Muscle of arm (tissue), 14 donors: ENCODE measurements around the gene LGALS9B. TPM values are rescaled to one million over a fixed set of nuclear protein-coding genes. Genes with fewer than 3 reads are reported as not detected.
"Not testable (repeated sequence)": the region's sequence is repeated elsewhere in the genome, so short reads cannot be mapped to it uniquely, and the experiment has no call there.

Experiments used
- DNase-seq: peaks from one replicate; pipeline ENCODE4 v3.0.0-alpha.2; 2013
- long read RNA-seq, 11 donors: transcript quantifications; one replicate each; lab custom pipeline, GENCODE V29; 2026
- polyA plus RNA-seq, 12 donors: library from polyadenylated mRNA; unstranded; fragments of 120-200 nt; gene quantifications; one replicate each; pipeline ENCODE4 v1.2.1, GENCODE V29; 2013; ENCODE audit not compliant: insufficient read length in 12 of 12

LGALS9B gene
- polyA plus RNA-seq = under 1 TPM in 1 of 12 donors, not detected in 11; 0.69 TPM
- long read RNA-seq, donor 1 = 0 reads
- long read RNA-seq, donor 2 = 0 reads
- long read RNA-seq, donor 3 = 0 reads
- long read RNA-seq, donor 4 = 0 reads
- long read RNA-seq, donor 5 = 0 reads
- long read RNA-seq, donor 6 = 0 reads
- long read RNA-seq, donor 7 = 0 reads
- long read RNA-seq, donor 8 = 0 reads
- long read RNA-seq, donor 9 = 0 reads
- long read RNA-seq, donor 10 = 0 reads
- long read RNA-seq, donor 11 = 0 reads

DNA sequence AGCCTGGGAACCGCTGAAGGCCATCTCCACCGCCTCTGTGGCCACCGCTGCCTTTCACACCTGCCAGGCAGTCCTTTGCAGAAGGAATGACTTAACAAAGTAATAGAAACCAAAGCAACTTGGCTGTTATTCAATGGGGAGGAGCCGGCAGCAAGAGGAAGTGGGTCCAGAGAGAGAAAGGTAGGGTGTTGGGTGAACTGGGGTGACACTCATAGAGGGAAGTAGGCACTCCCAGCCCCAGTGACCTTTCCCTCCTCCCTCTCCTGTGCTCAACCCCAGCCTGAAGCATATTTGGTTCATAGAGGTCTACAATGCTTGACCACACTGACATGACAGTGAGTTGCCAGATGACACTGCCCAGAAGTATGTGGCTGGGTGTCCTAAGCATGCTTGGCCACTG lies at the start of gene LGALS9B:
LGALS9B (minus strand) TSS at position 93 of the 400 bp plus-strand sequence; CDS start at position 24, 69 bp downstream.
- not testable (repeated sequence) for DNase-seq

DNA sequence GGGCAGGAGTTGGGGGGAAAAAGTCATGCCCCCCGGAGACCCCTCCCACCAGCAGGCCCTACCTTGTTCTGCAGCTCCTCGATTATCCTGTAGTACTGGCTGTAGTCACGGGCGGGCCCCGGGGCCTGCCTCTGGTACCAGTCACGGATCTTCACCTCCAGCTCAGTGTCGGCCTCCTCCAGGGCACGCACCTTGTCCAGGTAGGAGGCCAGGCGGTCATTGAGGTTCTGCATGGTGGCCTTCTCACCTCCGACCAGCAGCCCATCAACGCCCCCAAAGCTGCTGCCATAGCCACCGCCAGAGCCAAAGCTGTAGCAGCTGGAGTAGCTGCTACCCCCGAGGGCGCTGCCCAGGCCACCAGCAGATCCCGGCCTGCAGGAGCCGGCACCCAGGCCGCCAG lies 49.6 kb upstream of the LGALS9B start:
- not testable (repeated sequence) for DNase-seq

GRCh38 chr17:20515099-20515498 lies 47.8 kb upstream of the LGALS9B start:
- not testable (repeated sequence) for DNase-seq

- DNase-seq = not testable (repeated sequence)
Measured at GRCh38 chr17:20513539-20513938, 46.2 kb upstream of the LGALS9B start.

DNA sequence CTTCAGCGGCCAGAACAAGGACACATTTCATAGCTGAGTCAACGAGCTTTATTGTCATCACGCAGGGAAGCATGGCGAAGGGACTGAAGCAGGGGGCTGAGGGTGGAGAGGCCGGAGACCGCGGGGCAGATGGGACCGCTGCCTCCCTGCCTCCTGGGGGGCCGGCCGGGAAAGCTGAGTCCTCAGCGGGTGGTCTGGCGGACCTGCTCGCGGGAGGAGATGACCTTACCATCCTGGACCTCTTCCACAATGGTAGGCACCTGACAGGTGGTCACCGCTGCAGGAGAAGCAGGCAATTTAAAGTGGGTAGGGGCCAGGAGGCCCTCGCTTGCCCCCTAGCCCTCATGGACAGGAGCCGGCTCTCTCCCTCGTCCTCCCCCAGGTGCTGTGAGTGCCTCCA lies 45.0 kb upstream of the LGALS9B start:
- not testable (repeated sequence) for DNase-seq

DNA sequence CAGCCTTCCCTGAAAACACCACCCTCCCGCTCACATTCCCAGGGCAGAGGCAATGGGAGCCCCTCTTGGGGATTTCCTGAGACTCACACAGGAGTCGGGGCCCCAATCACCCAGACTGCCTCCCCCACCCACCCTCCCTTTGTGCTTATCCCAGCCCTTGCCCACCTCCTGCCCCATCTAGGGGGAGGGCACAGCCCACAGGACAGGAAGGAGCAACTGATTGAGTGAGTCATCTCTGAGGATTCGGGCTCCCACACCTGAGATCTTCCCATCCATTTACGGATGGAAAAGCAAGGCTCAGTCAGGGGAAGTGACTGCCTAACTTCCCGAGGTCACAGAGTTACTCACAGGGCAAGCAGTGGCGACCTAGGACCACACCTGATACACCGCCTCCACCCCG lies 44.4 kb upstream of the LGALS9B start:
- not testable (repeated sequence) for DNase-seq

- DNase-seq = not testable (repeated sequence)
Measured at GRCh38 chr17:20505333-20505732, 38.0 kb upstream of the LGALS9B start.

GRCh38 chr17:20504388-20505066 lies 37.2 kb upstream of the LGALS9B start:
- DNase-seq = not testable (repeated sequence)

GRCh38 chr17:20501896-20502295 lies 34.6 kb upstream of the LGALS9B start:
- not testable (repeated sequence) for DNase-seq

GRCh38 chr17:20500346-20500745 lies 33.0 kb upstream of the LGALS9B start:
- not testable (repeated sequence) for DNase-seq

GRCh38 chr17:20495420-20495819 lies 28.1 kb upstream of the LGALS9B start:
- not testable (repeated sequence) for DNase-seq

DNA sequence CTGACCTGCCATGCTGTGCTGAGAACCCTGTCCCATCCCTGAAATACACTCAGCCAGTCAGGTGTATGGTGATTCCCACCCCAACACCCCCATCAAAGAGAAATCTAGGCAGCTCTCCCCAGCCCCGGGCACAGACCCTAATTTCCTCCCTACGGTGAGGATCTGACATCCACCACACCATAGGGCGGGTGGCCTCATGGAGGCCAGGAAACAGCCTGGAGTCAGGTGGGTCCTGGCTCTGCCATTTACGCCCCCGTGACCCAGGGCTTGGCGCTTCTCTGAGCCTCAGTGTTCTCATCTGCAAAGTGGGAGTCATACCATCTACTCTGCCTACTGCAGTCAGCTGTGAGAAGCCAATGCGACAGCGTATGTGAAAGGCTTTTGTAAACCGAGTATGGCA lies 27.4 kb upstream of the LGALS9B start:
- not testable (repeated sequence) for DNase-seq

GRCh38 chr17:20494147-20494546 lies 26.8 kb upstream of the LGALS9B start:
- DNase-seq = not testable (repeated sequence)

- not testable (repeated sequence) for DNase-seq
Measured at GRCh38 chr17:20492971-20493370, 25.6 kb upstream of the LGALS9B start.

- DNase-seq = not testable (repeated sequence)
Measured at GRCh38 chr17:20492099-20492498, 24.8 kb upstream of the LGALS9B start.

- DNase-seq = not testable (repeated sequence)
Measured at GRCh38 chr17:20484930-20485329, 17.6 kb upstream of the LGALS9B start.

- peak; percentile 11 for DNase-seq
Measured at GRCh38 chr17:20479889-20480591, 12.7 kb upstream of the LGALS9B start.

DNA sequence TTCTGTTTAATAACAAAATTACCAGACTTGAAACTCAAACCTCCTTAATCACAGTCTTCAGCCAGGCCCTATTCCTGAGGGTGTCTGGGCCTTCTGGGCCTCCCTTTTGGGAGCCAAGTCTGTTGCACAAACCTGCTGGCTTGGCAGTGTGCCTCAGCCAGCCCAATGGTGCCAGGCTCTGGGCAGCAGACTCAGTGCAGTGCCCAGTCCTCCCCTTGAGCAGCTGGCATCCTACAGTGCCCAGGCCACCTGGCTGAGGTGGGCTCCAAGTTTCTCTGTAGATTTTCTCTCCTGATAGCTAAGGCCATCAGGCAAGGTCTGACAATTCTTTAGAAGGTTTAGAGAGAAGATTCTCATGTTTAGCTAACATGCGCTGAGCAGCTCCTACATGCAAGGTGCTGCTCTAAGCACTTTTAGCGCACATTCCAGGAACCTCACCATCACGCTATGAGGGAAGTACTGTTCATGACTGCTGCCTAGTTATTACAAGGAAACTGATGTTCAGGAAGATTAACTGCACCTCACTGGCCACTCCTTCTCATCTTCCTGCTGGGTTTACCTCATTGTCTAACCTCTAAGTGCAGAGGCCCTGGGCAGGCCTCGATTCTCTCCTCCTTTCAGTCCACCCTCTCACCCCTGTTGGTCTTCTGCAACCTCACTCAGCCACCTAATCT lies 10.2 kb upstream of the LGALS9B start:
- not testable (repeated sequence) for DNase-seq

DNA sequence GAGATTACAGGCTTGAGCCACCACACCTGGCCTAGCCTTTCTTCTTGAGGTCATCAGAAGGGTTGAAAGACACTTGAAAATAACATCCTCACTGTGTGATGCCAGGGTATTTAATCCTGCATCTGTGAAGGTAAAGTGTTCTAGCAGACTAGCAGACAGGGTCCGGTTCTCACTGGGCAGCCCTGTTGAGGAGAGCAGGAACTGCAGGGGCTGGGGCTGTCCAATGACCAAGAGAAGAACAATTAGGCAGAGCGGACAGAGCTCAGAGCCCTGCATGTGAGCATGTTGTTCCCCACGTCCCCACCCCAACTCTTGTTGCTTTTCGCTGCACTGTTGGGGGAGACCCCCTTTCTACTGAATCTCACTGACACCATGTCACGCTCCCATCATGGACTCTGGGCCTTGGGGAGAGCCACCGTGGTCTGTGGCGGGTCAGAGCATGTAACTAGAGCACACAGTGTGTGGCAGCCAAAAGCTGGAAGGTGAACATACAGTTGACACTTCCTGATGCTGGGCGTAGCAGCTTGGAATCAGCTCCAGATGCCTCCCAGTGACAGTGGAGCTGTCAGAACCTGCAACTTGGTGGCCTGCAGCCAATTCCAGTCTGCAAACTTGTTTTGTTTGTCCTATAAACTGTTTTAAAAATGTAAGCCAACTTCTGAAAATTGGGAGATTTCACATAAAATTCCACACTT lies 7.9 kb upstream of the LGALS9B start:
- DNase-seq = not testable (repeated sequence)

GRCh38 chr17:20474081-20474480 lies 6.7 kb upstream of the LGALS9B start:
- DNase-seq = not testable (repeated sequence)

GRCh38 chr17:20469946-20470345 lies 2.6 kb upstream of the LGALS9B start:
- not testable (repeated sequence) for DNase-seq
